Superior temporal gyrus (tissue), 1 donor: Measurements from ENCODE around the gene AKAIN1.

Source experiments
- DNase-seq: peaks from one replicate; pipeline ENCODE4 v3.0.0-alpha.2; 2016; ENCODE audit errors: extremely low spot score

AKAIN1 gene

DNA sequence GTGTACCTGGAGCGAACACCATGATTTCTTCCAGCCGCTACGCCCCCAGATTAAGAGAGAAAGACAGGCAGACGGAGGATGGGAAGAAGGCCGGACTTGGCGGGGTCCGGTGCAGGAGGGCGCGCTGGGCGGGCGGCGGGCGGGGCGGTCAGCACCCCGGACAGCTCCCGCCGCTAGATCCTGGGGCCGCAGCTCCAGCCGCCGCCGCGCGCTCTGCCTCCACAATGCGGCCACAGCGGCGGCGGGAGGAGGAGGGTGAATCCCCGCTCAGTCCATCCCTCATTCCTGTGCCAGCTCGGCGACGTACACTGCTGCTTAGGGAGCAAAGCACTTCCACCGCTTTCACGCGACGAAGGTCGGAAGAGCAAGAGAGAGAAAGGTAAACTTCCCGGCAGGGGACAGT is at the start of gene AKAIN1:
AKAIN1 (minus strand) TSS at position 226 of the 403 bp plus-strand sequence; CDS start at position 22, 204 bp downstream.
- peak; percentile 24 for DNase-seq

- DNase-seq: no peak
Observed at GRCh38 chr18:5244941-5245340, 47.9 kb upstream of the AKAIN1 start.

GRCh38 chr18:5239447-5239846 is 42.4 kb upstream of the AKAIN1 start:
- DNase-seq: no peak

DNA sequence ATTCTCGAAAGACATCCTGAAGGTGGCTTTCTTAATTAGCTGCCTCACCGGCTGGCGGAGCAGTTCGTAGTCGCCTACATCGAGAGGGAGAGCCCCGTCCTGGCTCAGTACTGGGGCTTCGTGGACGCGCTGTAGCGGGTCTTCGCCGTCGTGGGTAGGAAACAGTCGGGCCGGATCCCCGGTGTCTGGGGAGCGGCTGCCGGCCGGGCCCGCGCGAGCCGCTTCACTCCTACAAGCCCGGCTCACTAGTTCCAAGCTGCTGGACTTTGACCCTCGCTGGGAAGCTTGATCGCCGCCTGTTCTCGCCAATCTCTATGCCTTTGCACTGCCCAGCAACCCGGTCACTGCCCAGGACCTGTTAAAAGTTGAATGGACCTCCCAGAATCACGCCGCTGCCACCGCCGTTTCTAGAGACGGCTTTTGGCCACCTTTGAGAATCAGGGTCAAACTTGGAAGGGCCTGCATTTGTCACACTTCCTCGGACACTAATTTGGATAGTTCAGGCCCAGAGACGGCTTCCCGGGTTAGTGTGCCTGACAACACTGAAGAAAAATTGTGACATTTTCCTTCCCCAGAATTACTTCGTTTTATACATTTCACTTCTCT is 41.4 kb upstream of the AKAIN1 start:
- no peak for DNase-seq

DNA sequence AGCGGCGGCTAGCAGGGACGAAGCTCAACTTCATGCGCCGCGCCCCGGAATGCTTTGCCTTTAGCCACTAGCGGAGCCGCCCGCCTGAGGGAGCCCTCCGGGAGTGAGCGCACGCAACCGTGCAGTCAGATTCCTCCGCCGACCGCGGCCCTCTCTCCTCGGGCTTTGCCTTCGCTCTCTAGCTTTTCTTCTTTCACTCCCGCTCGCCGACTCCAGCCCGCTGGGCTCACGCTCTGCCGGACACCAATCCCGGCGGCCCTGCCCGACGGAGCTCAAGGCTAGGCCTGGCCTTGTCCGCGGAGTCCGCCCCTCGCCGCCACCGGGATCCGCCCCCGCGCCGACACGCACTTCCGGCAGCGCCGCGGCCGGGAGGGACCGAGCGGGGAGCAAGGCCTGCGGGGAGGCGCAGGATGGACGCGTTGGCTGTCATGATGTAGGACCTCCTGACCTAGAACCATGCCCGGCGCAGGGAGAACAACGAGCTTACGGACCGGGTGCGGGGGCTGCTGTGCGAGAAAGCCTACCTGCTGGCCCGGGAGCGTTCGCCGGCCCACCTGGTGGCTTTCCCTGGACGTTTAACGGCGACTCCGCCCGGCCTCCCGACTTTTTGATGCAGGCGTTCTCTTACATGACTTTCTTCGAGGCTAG is 40.8 kb upstream of the AKAIN1 start:
- DNase-seq: peak; percentile 92

GRCh38 chr18:5237083-5237722 is 40.1 kb upstream of the AKAIN1 start:
- DNase-seq: no peak

- no peak for DNase-seq
Observed at GRCh38 chr18:5214583-5215351, 17.7 kb upstream of the AKAIN1 start.

DNA sequence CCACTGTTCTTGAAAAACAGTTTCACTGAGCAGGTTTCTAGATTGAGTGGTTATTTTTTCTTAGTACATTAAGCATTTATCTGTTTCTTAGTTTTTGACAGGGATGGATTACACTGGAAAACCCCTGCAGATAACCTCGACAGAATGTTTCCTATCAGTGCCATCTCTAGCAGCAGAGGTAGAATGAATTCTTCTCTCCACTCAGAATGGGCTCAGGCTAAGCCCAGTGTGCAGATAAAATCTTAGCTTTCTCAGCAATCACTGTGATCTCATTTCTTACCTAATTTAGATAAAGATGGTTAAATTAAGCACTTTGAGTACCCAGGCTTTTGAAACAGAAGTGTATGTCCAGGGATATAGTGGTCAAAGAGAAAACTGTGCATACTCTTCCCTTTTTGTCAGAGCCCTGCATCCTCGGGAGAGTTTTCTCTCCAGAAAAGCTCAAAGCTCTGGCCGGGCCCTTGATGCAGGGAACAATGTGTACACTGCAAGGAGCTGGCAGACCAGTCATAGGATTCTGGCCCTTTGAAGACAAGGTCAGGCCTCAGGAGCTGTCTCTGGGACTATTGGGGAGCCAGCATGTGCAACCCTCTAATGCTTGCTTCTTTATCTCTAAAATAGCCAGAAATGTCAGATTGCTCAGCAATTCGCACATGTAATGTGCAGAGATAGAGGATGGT is 10.6 kb upstream of the AKAIN1 start:
- no peak for DNase-seq

DNA sequence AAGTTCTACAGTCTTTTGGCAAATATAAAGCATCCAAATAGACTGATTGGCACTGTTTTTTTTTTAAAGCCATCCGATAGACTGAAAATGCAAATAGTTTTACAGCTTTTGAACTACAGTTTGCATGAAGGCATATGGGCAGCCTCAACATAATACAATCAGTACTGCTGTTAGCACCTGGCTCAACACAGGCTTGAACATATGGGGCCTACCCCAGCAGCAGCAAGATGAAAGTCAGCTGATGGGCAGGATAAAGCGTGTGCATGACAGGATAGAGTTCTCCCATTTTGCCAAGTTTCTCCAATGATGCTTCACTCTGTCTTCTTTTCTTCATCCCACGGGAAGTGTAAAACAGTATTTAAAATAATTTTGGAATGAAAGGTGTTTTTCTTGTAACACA is 1.3 kb upstream of the AKAIN1 start:
- no peak for DNase-seq

GRCh38 chr18:5197461-5197860 is 404 bp upstream of the AKAIN1 start:
- DNase-seq: no peak

DNA sequence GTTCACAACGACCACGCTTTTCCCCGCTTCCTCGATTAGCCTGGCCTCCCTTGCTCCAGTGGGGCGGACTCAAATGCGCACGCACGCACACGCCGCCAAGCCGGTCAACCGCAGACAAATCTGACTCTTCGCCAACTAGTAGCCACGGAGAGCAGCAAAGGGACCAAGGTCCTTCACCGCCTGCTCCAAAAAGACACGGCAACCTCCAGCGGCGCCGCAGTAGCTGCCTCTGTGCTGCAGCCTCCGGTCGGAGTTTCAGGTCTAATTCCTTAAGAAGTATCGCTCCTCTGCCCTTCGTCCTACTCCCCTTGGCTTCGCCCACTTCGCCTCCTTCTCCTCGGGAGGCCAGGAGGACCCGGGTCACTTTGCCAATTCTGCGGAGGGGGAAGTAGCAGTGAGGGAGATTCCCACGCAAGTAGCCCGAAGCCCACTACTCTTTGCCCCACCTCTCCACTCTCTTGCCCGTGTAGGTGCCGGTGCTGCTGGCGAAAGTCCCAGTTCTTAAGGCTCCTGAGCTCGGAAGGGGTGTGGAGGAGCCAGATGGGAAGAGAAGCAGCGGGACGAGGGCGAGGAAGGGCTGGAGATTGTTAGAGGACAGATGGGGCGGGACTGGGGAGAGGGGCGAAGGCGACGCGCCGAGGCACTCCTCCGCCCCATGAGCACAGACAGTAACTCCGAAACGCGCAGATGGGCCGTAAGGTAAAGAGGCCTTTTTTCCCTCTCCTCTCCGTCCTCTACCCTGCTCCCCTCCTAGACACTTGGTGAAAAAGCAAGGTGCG is 615 bp downstream of the AKAIN1 start:
- DNase-seq: no peak

DNA sequence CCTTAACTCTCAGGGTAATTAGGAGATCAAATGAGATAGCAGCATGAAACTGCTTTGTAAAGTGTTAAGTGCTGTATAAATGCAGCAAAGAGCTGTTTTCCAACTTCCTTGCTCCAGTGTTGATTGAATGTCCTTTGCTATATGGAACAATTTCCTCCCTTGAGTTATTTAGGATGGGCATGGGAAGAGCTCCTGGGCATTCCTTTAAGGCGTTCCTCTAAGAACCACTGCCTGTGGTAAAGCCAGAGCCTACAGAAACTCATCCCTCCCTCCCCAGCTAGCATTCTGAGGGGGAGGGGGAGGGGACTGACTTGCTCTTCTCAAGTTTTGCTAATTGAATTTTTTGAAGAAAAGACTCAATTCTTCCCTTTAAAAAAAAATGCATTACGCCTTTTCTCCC is 1.4 kb downstream of the AKAIN1 start:
- no peak for DNase-seq

GRCh38 chr18:5180254-5180653 is 16.8 kb downstream of the AKAIN1 start:
- DNase-seq: no peak

GRCh38 chr18:5178519-5178918 is 18.5 kb downstream of the AKAIN1 start:
- DNase-seq: no peak

DNA sequence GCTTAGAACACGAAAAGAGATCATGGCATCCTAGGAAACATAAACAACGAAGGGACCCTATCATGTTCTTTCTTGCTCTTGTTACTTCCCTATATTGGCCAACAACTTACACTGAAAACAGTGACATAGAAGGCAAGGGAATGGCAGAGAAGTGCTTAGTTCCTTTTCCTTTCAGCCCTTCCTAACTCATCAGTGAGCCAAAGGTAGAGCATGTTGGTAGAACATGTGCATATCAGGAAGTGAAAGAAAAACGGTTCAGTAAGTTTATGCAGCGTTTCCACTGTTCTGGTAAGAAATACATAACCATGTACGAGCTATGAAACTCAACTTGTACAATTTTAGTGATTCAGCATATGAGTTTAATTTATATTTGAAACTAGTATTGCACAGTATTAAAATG is 21.7 kb downstream of the AKAIN1 start:
- no peak for DNase-seq

DNA sequence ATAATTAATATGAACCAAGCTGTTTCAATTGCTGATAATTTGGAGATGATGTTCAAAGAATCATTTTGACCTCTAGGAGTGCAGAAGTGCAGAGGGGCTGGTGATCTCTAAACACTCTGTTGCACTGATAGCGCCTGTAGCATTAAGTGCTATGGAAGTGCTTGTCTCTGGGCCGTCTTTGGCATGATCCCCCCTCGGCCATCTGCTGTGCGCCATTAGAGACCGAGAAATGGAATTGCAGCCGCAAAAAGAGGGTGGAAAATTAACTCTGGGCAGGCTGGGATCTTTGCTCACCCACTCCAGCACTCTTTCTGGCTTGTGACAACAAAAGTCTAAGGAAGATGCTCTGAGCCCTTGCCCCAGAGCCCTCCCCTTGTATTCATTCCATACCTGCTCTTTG is 23.4 kb downstream of the AKAIN1 start:
- DNase-seq: no peak

- no peak for DNase-seq
Observed at GRCh38 chr18:5173236-5173635, 23.8 kb downstream of the AKAIN1 start.

DNA sequence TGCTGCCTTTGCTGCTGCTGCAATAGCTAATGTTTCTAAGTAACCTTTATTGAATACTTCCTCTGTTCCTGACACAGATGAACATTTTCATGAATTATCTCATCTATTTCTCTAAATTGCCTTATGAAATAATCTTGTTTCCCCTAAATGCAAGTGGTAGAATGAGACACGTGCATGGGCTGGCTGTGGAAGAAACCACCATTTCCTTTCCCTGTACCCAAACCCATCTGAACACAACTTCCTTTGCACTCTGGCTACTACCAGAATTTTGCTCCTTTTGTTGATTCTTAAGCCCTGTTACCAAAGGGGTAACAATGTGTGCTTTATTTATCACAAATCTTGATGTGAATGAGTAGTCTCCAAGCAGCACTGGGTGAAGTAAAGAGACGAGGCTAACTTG is 29.2 kb downstream of the AKAIN1 start:
- DNase-seq: no peak

DNA sequence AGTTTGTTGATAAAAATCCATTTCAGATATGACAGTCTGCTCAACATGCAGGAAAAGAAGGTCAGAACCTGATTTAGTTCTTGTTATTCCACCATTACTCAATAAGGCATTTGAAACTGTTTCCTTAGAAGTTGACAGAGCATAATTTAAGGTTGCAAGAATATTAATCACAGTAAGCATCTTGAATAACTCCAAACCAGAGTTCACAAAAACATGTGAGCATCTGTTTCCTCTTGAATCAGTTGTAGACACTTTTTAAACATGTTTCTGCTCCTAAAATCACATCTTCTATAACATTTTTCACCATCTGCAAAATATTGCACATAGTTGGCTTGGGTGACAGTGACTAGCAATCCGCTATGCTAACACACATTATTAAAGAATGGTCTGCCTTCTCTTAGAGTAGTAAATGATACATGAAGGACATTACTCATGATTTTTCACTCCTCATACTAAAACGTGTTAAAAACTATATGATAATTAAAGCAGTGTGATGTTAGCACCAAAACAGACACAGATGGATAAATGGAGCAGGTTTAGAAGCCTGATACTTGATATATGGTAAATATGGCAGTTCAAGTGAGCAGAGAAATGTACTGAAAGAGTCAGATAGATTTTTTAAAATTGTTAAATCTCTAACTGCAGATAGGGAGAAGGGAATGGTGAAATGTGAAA is 30.3 kb downstream of the AKAIN1 start:
- DNase-seq: peak; percentile 22

GRCh38 chr18:5164903-5165302 is 32.2 kb downstream of the AKAIN1 start:
- DNase-seq: no peak

DNA sequence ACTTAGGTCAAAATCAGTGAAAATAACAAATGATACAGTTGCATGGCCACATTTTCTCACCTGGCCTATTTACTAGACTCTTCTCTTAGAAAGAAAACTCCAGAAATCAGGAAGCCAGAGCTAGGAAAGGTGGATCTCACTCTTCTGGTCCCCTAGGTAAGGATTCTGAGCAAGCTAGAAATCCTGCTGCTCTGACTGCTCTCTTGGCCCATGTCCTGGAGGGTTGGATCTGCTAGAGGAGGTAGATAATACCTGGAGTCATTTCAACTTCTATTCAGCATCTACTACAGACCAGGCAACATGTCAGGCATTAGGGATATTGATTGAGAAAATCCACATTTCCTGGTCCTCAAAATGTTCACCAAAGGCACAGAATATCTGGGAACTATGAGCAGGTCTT is 34.9 kb downstream of the AKAIN1 start:
- no peak for DNase-seq
